Liver (tissue), 3 donors: ENCODE data around the gene POLD2.
"Not testable (repeated sequence)": the region's sequence is repeated elsewhere in the genome, so short reads cannot be mapped to it uniquely, and the experiment has no call there.

ENCODE experiments used
- ATF3 ChIP-seq: IDR thresholded peaks from 2 replicates; pipeline ENCODE4 v1.6.1; 2016; ENCODE audit warnings: antibody characterized with exemption
- FOXA1 ChIP-seq: IDR thresholded peaks from 2 replicates; pipeline ENCODE4 v1.6.1; 2016; ENCODE audit warnings: antibody characterized with exemption
- NR2F2 ChIP-seq: IDR thresholded peaks from 2 replicates; pipeline ENCODE4 v1.6.1; 2016; ENCODE audit warnings: antibody characterized with exemption
- RAD21 ChIP-seq, 2 donors: IDR thresholded peaks; 2 replicates each; pipeline ENCODE4 v1.6.1; 2016; ENCODE audit warnings: antibody characterized with exemption in 2 of 2, mild to moderate bottlenecking in 2 of 2
- SP1 ChIP-seq: IDR thresholded peaks from 2 replicates; pipeline ENCODE4 v1.6.1; 2018; ENCODE audit warnings: antibody characterized with exemption, mild to moderate bottlenecking
- TAF1 ChIP-seq: conservative IDR thresholded peaks from 2 replicates; pipeline ENCODE4 v1.6.1; 2016; ENCODE audit warnings: antibody characterized with exemption, mild to moderate bottlenecking
- YY1 ChIP-seq: IDR thresholded peaks from 2 replicates; pipeline ENCODE4 v1.6.1; 2016; ENCODE audit warnings: antibody characterized with exemption, mild to moderate bottlenecking
- TF ChIP-seq, protein P1 (sequence below): fragments of 150-350 bp; IDR thresholded peaks from 2 replicates; pipeline ENCODE4 v1.5.1; 2017; ENCODE audit warnings: improper control_type of control experiment, low read depth, low read length; ENCODE audit not compliant: missing input control
- TF ChIP-seq, protein P2 (sequence below): IDR thresholded peaks from 2 replicates; pipeline ENCODE4 v1.6.1; 2016; ENCODE audit warnings: antibody characterized with exemption
- donor health status: healthy.
- donor health status: healthy.

DNA sequence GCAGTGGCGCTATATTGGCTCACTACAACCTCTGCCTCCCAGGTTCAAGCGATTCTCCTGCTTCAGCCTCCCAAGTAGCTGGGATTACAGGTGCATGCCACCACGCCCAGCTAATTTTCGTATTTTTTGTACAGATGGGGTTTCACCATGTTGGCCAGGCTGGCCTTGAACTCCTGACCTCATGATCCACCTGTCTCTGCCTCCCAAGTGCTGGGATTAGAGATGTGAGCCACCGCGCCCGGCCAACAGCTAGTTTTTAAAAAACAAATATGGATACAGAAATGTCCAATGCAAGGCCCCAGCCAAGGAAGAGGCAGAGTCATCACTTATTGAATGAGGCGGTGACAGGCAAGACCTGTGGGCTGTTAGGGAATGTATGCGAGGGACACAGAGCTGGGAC is 48.6 kb upstream of the POLD2 start:
- TF ChIP-seq, protein P1, sequence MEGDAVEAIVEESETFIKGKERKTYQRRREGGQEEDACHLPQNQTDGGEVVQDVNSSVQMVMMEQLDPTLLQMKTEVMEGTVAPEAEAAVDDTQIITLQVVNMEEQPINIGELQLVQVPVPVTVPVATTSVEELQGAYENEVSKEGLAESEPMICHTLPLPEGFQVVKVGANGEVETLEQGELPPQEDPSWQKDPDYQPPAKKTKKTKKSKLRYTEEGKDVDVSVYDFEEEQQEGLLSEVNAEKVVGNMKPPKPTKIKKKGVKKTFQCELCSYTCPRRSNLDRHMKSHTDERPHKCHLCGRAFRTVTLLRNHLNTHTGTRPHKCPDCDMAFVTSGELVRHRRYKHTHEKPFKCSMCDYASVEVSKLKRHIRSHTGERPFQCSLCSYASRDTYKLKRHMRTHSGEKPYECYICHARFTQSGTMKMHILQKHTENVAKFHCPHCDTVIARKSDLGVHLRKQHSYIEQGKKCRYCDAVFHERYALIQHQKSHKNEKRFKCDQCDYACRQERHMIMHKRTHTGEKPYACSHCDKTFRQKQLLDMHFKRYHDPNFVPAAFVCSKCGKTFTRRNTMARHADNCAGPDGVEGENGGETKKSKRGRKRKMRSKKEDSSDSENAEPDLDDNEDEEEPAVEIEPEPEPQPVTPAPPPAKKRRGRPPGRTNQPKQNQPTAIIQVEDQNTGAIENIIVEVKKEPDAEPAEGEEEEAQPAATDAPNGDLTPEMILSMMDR = not testable (repeated sequence)
- TF ChIP-seq, protein P2, sequence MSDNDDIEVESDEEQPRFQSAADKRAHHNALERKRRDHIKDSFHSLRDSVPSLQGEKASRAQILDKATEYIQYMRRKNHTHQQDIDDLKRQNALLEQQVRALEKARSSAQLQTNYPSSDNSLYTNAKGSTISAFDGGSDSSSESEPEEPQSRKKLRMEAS = not testable (repeated sequence)
- not testable (repeated sequence) for TF ChIP-seq YY1; FOXA1; TAF1; SP1; RAD21 (IDR thresholded peaks at IDR 0.05); ATF3; NR2F2
